Measurements from ENCODE around the gene EFCAB6. TPM values are rescaled to one million over a fixed set of nuclear protein-coding genes. Genes with fewer than 3 reads are reported as not detected.

Gene EFCAB6
- total RNA-seq, 1 donor from 2014 or later = not detected

DNA sequence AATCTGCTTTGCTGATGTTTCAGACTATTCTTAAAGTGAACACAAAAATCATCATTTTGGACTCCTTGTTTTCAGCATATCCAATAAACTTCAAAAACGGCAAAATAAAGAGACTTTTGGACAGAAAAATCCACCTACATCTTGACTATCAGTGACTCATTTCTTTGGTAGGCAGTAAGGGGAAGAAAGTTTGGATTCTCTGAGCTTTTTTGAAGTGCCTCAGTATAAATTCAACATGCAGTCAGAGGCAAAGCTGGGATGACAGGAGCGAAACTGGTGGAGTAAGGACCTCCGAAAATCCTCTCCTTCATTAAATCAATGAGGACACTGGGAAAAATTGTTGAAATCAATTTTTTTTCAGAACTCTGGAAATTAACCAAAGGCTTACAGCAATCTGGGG is 29.7 kb downstream of the EFCAB6 start:
- H3K9me3 Mint-ChIP-seq = no peaks in the 10 kb centered on the region
- peaks cover 11% of the 10 kb centered on the region for H3K27me3 Mint-ChIP-seq
- H3K4me3 Mint-ChIP-seq = no peak overlapping the region
- intact Hi-C loops (cut with micrococcal nuclease) = no loop called here
- ChIA-PET CTCF (no interaction called here), POLR2A (no interaction called here)
- no peak overlapping the region for H3K27ac Mint-ChIP-seq
- DNase-seq = no peak
- no peak for ATAC-seq (ENCODE audit: low read depth)
- TF ChIP-seq, protein P1, sequence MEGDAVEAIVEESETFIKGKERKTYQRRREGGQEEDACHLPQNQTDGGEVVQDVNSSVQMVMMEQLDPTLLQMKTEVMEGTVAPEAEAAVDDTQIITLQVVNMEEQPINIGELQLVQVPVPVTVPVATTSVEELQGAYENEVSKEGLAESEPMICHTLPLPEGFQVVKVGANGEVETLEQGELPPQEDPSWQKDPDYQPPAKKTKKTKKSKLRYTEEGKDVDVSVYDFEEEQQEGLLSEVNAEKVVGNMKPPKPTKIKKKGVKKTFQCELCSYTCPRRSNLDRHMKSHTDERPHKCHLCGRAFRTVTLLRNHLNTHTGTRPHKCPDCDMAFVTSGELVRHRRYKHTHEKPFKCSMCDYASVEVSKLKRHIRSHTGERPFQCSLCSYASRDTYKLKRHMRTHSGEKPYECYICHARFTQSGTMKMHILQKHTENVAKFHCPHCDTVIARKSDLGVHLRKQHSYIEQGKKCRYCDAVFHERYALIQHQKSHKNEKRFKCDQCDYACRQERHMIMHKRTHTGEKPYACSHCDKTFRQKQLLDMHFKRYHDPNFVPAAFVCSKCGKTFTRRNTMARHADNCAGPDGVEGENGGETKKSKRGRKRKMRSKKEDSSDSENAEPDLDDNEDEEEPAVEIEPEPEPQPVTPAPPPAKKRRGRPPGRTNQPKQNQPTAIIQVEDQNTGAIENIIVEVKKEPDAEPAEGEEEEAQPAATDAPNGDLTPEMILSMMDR (IDR thresholded peaks at IDR 0.05) = no peak
- no peaks in the 10 kb centered on the region for H3K36me3 Mint-ChIP-seq (ENCODE audit: low read depth)
- no peaks in the 10 kb centered on the region for H3K4me1 Mint-ChIP-seq

GRCh38 chr22:43777286-43777685 is 34.8 kb downstream of the EFCAB6 start:
- Mint-ChIP-seq H3K27me3 (peaks cover 13% of the 10 kb centered on the region), H3K4me1 (no peaks in the 10 kb centered on the region), H3K36me3 (ENCODE audit: low read depth) (no peaks in the 10 kb centered on the region), H3K27ac (no peak overlapping the region), H3K4me3 (no peak overlapping the region), H3K9me3 (no peaks in the 10 kb centered on the region)
- DNase-seq (no peak), ATAC-seq (ENCODE audit: low read depth) (no peak)
- POLR2A ChIA-PET = no interaction called here
- TF ChIP-seq, protein P1 (IDR thresholded peaks at IDR 0.05) = no peak
- CTCF ChIA-PET = no interaction called here
- intact Hi-C loops (cut with micrococcal nuclease) = no loop called here

- Mint-ChIP-seq H3K4me1 (no peaks in the 10 kb centered on the region), H3K9me3 (no peaks in the 10 kb centered on the region), H3K27me3 (peaks cover 13% of the 10 kb centered on the region), H3K4me3 (no peak overlapping the region), H3K36me3 (ENCODE audit: low read depth) (no peaks in the 10 kb centered on the region), H3K27ac (no peak overlapping the region)
- intact Hi-C loops (cut with micrococcal nuclease) = no loop called here
- POLR2A ChIA-PET = no interaction called here
- DNase-seq (no peak), ATAC-seq (ENCODE audit: low read depth) (no peak)
- TF ChIP-seq, protein P1 (IDR thresholded peaks at IDR 0.05) = no peak
- CTCF ChIA-PET = no interaction called here
Measured at GRCh38 chr22:43776081-43776670, 35.9 kb downstream of the EFCAB6 start.

DNA sequence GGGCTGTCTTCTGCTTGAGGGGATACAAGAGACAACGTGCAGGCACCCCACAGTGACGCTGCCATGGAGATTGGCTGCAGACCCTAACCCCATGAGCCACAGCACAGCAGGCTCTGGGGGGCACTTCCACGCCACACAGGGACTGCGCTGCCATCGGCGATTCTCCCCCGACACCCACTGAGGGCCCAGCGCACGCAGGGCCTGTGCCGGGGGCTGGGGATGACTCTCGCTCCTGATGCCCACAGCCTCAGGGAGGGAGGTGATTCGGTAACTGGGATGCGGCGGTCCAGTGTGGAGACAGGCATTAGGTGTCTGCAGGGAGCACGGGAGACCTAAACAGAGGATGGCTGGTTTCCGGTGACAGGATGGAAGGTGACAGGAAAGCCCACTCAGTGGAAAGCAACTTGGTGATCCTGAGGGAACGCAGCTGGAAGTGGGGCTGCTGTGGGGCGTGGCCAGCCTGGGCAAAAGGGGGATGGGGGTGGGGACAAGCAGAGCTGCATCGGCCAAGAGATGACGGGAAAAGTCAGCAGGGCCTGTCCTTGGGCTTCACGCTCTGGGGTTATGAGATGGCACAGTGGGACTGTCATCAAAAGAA is 37.7 kb downstream of the EFCAB6 start:
- intact Hi-C loops (cut with micrococcal nuclease) = no loop called here
- Mint-ChIP-seq H3K4me3 (no peak overlapping the region), H3K9me3 (no peaks in the 10 kb centered on the region), H3K4me1 (no peaks in the 10 kb centered on the region), H3K36me3 (ENCODE audit: low read depth) (no peaks in the 10 kb centered on the region), H3K27ac (no peak overlapping the region), H3K27me3 (peaks cover 13% of the 10 kb centered on the region)
- TF ChIP-seq, protein P1 (IDR thresholded peaks at IDR 0.05) = no peak
- no peak for DNase-seq
- ATAC-seq (ENCODE audit: low read depth) = no peak
- CTCF ChIA-PET = no interaction called here
- POLR2A ChIA-PET = no interaction called here

DNA sequence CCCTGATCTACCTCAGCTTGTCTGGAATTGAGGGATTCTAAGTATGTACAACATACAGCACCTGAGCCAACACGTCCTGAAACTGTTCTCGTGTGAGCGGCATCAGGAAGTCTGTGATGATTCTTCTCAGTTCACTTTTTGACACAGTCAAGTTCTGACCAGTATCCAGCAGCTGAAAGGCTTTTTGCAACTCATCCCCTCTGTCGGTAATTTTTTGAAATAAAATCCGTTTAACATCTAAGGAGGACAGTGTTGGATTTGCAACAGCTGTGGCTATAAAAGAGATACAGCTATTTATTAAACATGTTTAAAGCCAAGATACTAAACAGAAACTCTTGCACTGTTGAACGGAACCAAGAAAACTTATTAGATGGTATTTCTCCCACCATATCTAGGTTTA is 39.3 kb downstream of the EFCAB6 start:
- Mint-ChIP-seq H3K9me3 (no peaks in the 10 kb centered on the region), H3K36me3 (ENCODE audit: low read depth) (no peaks in the 10 kb centered on the region), H3K4me3 (no peak overlapping the region), H3K27me3 (peaks cover 14% of the 10 kb centered on the region), H3K4me1 (no peaks in the 10 kb centered on the region), H3K27ac (no peak overlapping the region)
- intact Hi-C loops (cut with micrococcal nuclease) = no loop called here
- TF ChIP-seq, protein P1 (IDR thresholded peaks at IDR 0.05) = no peak
- CTCF ChIA-PET = no interaction called here
- DNase-seq = no peak
- no peak for ATAC-seq (ENCODE audit: low read depth)
- POLR2A ChIA-PET = no interaction called here
